GM12873 (cell line): ENCODE data around the gene IFRD2.

ENCODE experiments used
- CTCF ChIP-seq: IDR thresholded peaks from 2 replicates; pipeline ENCODE4 v1.5.1; 2012; ENCODE audit warnings: low read depth, mild to moderate bottlenecking, moderate library complexity, low read length, control low read depth; ENCODE audit not compliant: insufficient read depth; ENCODE audit errors: missing control alignments

The IFRD2 gene

DNA sequence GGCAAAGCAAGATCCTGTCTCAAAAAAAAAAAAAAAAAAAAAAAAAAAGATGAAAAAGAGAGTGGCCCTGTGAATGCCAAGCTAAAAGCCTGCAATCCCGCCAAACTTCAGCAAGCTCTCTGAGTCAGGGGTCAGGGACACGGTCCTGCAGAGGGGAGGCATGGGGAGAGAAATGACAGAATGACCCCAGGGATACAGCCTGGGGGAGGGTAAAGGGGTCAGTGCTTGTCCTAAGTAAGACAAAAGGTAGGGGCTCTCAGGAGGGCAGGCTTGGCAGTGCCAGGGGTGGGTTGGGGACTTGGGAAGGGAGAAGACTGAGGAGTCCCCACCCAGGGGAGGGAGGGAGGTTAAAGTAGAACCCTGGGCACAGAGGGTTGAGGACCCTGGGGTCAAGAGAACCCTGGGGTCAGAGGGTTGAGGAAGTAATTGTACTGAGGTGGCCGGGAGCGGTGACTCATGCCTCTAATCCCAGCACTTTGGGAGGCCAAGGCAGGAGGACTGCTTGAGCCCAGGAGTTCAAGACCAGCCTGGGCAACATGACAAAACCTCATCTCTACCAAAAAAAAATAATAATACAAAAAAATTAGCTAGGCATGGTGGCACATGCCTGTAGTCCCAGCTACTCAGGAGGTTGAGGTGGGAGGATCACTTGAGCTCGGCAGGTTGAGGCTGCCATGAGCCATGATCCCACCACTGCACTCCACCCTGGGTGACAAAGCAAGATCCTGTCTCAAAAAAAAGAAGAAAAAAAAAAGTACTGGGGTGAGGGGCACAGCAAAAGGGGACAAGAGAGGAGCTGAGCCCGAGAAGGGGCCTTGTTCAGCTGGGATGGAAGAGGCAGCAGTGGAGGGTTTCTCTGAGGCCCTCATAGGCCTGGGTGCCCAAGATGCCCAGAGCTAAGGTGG is 28.5 kb downstream of the IFRD2 start:
- no peak for TF ChIP-seq CTCF

- no peak for TF ChIP-seq CTCF
Observed at GRCh38 chr3:50262778-50263177, 29.5 kb downstream of the IFRD2 start.

DNA sequence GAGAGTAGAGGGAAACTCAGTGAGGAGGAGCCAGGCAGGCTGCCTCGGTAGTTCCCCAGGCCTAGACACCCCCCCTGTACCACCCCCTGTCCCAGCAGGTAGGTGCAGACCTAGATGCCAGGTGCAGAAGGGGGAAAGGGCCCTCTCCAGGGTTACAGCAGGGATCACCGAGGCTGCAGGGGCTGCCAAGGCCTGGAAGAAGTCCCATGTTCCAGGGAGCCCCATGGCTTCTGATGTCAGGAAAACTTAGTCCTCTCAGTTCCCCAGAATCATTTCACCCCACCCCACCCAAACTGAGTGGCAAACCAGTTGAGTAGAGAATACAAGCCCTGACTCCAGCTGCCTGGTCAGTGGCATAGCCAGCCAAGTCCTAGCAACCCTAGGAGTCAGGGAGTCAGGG is 30.7 kb downstream of the IFRD2 start:
- TF ChIP-seq CTCF: no peak

DNA sequence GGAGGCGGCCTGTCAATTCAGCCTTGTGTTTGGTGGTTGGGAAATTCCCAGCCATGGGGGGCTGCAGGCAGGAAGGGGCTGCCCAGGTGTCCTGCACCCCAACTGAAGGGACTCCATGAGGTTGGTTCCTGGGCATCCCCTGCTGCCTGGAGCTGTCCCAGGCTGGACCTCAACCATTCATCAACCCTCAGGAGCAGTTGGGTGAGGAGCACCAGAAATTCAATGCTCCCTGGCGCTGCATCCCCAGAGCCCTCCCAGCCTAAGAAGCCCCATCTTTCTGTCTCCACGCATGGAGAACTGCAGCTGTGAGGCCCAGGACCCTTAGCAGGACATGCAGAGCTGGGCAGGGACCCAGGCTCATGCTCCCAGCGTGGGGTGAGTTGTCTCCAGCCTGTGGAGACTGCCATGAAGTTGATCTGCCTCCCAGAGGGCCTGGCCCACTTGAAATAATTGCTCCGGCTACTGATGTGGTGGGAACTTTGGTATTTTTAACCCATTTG is 31.2 kb downstream of the IFRD2 start:
- TF ChIP-seq CTCF: no peak

GRCh38 chr3:50260027-50260941 is 31.9 kb downstream of the IFRD2 start:
- TF ChIP-seq CTCF: peak; percentile 95

- no peak for TF ChIP-seq CTCF
Observed at GRCh38 chr3:50259432-50260026, 32.7 kb downstream of the IFRD2 start.
